Measurements from ENCODE around the gene TNIP2. TPM values are rescaled to one million over a fixed set of nuclear protein-coding genes. Genes with fewer than 3 reads are reported as not detected.

TNIP2 gene
- total and polyA plus RNA-seq, 2 of the 8 experiments (the other 6 are each of a cell fraction or from before 2014, with no cell fraction given) = 23.7 to 37.7 TPM

DNA sequence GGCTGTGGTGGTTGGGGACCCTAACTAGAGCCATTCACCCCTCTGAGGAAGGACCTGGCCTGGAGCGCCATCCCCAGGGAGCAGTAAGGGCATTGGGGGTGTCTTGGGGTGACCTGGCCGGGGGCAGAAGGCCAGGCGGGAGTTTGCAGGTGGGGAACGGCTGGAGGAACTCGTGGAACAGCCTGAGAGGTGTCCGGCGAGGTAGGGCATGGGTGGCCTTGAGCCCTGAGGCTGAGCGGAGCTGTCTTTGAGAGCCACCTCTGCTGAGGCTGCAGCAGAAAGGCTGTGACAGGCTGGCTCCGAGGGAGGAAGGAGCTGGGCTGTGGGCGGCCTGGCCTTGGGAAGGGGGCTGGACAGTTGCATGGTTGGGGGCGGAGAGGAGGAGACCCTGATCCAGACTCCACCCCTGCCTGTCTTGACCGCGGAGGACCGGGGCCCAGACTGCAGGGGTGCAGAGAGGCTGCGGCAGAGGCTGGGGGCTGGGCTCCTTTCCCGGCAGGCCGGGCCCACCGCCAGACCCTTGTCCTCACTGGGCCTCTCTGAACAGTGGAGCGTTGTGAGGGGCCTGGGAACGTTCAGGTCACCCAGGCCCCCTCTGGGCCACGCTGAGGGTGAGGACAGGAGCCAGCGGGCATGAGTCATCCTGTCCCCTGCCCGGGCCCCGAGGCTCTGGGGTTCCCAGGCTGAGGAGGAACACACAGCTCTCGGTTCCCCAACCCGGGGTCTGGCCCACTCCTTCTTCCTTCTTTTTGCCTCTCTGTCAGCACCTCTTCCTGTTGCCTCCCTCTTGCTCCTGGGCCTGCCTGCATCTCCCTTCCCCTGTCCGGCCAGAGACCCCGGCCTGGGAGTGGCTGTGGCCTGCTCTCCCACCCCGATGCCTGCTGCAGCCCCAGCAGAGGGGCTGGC, 44.8 kb upstream of the TNIP2 start:
- H3K79me1 ChIP-seq (ENCODE audit: low read depth, low read length) = no peaks in the 10 kb centered on the region
- no peak overlapping the region; a peak in 1 of 7 replicates for H3K9ac ChIP-seq (replicated peaks in 1 of 4; ENCODE audit: extremely low read depth in 1 of 4, low read depth in 3 of 4, low read length in 3 of 4)
- no peak overlapping the region for H2BK20ac ChIP-seq (ENCODE audit: low read length)
- ChIA-PET CTCF (ENCODE audit: partially characterized antibody) (interaction anchor here (0.6 to 2.1 kb wide), 10 partner anchors 10 to 313 kb away, joined by 3 to 9 read pairs (median 3); no protein-coding TSS in a partner anchor), POLR2A (ENCODE audit: partially characterized antibody) (interaction anchor here (0.6 to 6.6 kb wide), 9 partner anchors 9 to 1252 kb away, joined by 3 to 48 read pairs (median 4); partner anchors contain the start of genes GRK4 and NOP14)
- H4K20me1 ChIP-seq (replicated peaks in 1 of 2; ENCODE audit: control insufficient read depth in 1 of 2, insufficient read depth in 2 of 2, low read length in 2 of 2) = peaks cover 1 to 3% of the 10 kb centered on the region in 2 experiments
- H3K4me1 ChIP-seq (replicated peaks in 1 of 4; ENCODE audit: control insufficient read depth in 3 of 4, insufficient read depth in 4 of 4, low read length in 3 of 4) = peaks cover 0 to 15% (median 10%) of the 10 kb centered on the region in 4 experiments; a peak in 4 of 7 replicates
- H3K4me2 ChIP-seq (ENCODE audit: insufficient read depth in 1 of 2, low read depth in 2 of 2, low read length in 2 of 2) = peak overlapping the region; percentile 30 to 46; a peak in 3 of 4 replicates
- H4K5ac ChIP-seq (ENCODE audit: insufficient read length, low read depth, low read length) = no peak overlapping the region
- H4K91ac ChIP-seq (replicated peaks; ENCODE audit: insufficient read length, low read length) = peak overlapping the region; percentile 80
- peak overlapping the region; percentile 80; the same call in 1 of the 2 replicates for H2BK5ac ChIP-seq (ENCODE audit: low read depth, low read length)
- no peak overlapping the region for H3K23ac ChIP-seq (ENCODE audit: insufficient read length)
- no peak overlapping the region for H2AFZ ChIP-seq (ENCODE audit: low read length)
- H2BK120ac ChIP-seq (replicated peaks; ENCODE audit: low read depth, low read length) = no peak overlapping the region
- no peak overlapping the region for H3K14ac ChIP-seq (ENCODE audit: insufficient read length)
- H3K27ac ChIP-seq (ENCODE audit: low read depth, low read length) = no peak overlapping the region
- H2BK12ac ChIP-seq (ENCODE audit: low read depth, low read length) = peak overlapping the region; percentile 27; the same call in 1 of the 2 replicates
- no peak overlapping the region for H2BK15ac ChIP-seq (ENCODE audit: low read length)
- no peak for FAIRE-seq
- no peaks in the 10 kb centered on the region for H3K27me3 ChIP-seq (replicated peaks in 1 of 4; ENCODE audit: control insufficient read depth in 3 of 4, extremely low read depth in 1 of 4, insufficient read depth in 3 of 4, low read length in 3 of 4)
- 50% methylated on average over 27 of the region's 29 CpGs; no CpG with 5 or more reads in 1 of the 2 experiments for WGBS, 2 experiments (ENCODE audit: extremely low coverage in 1 of 2, insufficient coverage in 1 of 2, insufficient read length in 1 of 2, insufficient replicate concordance in 2 of 2, low coverage in 1 of 2, low lambda C conversion rate in 2 of 2, missing lambda C conversion rate in 1 of 2)
- no peaks in the 10 kb centered on the region for H3K79me2 ChIP-seq (ENCODE audit: control insufficient read depth in 1 of 2, insufficient read depth in 2 of 2, low read length in 2 of 2)
- no peaks in the 10 kb centered on the region for H3K36me3 ChIP-seq (ENCODE audit: control insufficient read depth in 2 of 4, insufficient read depth in 4 of 4, low read length in 3 of 4)
- H2AK5ac ChIP-seq (ENCODE audit: low read depth, low read length) = no peak overlapping the region
- peak in 1 of 2 experiments; percentile 80 for DNase-seq (ENCODE audit: low read depth in 1 of 2, low spot score in 2 of 2)
- no peaks in the 10 kb centered on the region for H3K9me3 ChIP-seq (ENCODE audit: insufficient read depth in 2 of 2, low read depth in 1 of 2, low read length in 1 of 2)
- no peak overlapping the region; a peak in 1 of 8 replicates for H3K4me3 ChIP-seq (ENCODE audit: extremely low read depth in 1 of 4, insufficient read depth in 2 of 4, low read depth in 3 of 4, low read length in 4 of 4)
- H3K4ac ChIP-seq (replicated peaks; ENCODE audit: insufficient read length, low read depth, low read length) = no peak overlapping the region
- H3K23me2 ChIP-seq (ENCODE audit: low read depth, low read length) = no peaks in the 10 kb centered on the region
- H4K8ac ChIP-seq (ENCODE audit: extremely low read depth, insufficient read depth, low read length) = peak overlapping the region; percentile 51; the same call in 1 of the 2 replicates
- peak overlapping the region; percentile 25 for H3K18ac ChIP-seq (ENCODE audit: extremely low read depth, low read length)
- H3K56ac ChIP-seq (replicated peaks; ENCODE audit: insufficient read length, low read depth, low read length) = no peak overlapping the region
- TF ChIP-seq TAF1 (IDR thresholded peaks at IDR 0.05; ENCODE audit: low read depth, low read length) (peak; percentile 33; the same call in 1 of the 2 replicates), NANOG (IDR thresholded peaks at IDR 0.05; ENCODE audit: insufficient read depth, low read depth, low read length, poor library complexity, severe bottlenecking) (no peak), JUND (IDR thresholded peaks at IDR 0.05; ENCODE audit: low read length) (0 out of 2 replicates have a peak, but pooled peaks have one; percentile 58), GTF2F1 (IDR thresholded peaks at IDR 0.05; ENCODE audit: borderline replicate concordance, low read depth, low read length) (no peak), RXRA (IDR thresholded peaks at IDR 0.05; ENCODE audit: insufficient read depth, low read depth, low read length) (no peak), CTBP2 (IDR thresholded peaks at IDR 0.05; ENCODE audit: borderline replicate concordance, insufficient read depth, insufficient read length, low read length) (no peak), SIN3A (conservative IDR thresholded peaks at IDR 0.05 in 1 of 2, IDR thresholded peaks at IDR 0.05 in 1 of 2; ENCODE audit: low read depth in 1 of 2, low read length in 2 of 2) (no peak), TAF7 (optimal IDR thresholded peaks at IDR 0.05; ENCODE audit: borderline replicate concordance, low read depth, low read length) (no peak)
- TF ChIP-seq, protein P1, sequence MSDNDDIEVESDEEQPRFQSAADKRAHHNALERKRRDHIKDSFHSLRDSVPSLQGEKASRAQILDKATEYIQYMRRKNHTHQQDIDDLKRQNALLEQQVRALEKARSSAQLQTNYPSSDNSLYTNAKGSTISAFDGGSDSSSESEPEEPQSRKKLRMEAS (IDR thresholded peaks at IDR 0.05) = no peak
